Measurements from ENCODE around the gene HPSE. TPM values are rescaled to one million over a fixed set of nuclear protein-coding genes. Genes with fewer than 3 reads are reported as not detected.

HPSE gene
- total RNA-seq, 4 donors from 2014 or later = 0.05 to 0.42 (median 0.25) TPM

DNA sequence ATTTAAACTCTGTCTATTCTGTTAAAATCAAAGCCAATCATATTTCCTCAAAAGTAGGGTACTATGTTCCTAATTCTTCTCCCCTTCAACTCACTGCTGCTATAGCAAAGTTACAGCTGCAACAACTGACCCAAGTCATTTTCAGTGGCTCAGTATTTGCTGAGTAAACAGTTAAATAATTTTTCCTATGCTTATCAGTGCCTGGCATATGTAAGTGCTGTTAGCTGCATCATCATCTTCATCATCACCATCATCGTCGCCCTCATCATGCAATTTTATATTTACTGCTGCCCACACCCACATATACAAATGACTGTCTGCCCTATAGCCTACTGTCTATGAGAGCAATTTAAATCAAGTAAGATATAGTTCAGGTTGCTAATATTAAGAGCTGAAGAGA is 72.0 kb downstream of the HPSE start:
- no peaks in the 10 kb centered on the region for H3K9me3 ChIP-seq
- H3K27ac ChIP-seq = no peak overlapping the region
- in situ Hi-C loops (cut with MboI; ENCODE audit: low sequenced_read_pairs in 4 of 4) = loop anchor here (5.0 to 25.0 kb wide), 7 partner anchors 175 to 800 kb away; partner anchors contain the start of gene THAP9 (in 2 of the 4)
- DNase-seq (no peak), ATAC-seq (no peak)
- TF ChIP-seq POLR2A (IDR thresholded peaks at IDR 0.05) = no peak
- TF ChIP-seq, protein P1, sequence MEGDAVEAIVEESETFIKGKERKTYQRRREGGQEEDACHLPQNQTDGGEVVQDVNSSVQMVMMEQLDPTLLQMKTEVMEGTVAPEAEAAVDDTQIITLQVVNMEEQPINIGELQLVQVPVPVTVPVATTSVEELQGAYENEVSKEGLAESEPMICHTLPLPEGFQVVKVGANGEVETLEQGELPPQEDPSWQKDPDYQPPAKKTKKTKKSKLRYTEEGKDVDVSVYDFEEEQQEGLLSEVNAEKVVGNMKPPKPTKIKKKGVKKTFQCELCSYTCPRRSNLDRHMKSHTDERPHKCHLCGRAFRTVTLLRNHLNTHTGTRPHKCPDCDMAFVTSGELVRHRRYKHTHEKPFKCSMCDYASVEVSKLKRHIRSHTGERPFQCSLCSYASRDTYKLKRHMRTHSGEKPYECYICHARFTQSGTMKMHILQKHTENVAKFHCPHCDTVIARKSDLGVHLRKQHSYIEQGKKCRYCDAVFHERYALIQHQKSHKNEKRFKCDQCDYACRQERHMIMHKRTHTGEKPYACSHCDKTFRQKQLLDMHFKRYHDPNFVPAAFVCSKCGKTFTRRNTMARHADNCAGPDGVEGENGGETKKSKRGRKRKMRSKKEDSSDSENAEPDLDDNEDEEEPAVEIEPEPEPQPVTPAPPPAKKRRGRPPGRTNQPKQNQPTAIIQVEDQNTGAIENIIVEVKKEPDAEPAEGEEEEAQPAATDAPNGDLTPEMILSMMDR (IDR thresholded peaks at IDR 0.05 in 4 of 5, conservative IDR thresholded peaks at IDR 0.05 in 1 of 5) = no peak
- H3K36me3 ChIP-seq = peaks cover 0 to 27% of the 10 kb centered on the region in 2 donors
- H3K4me3 ChIP-seq = no peak overlapping the region
- intact Hi-C loops (cut with DNase I; ENCODE audit: low total_unique reads) = no loop called here
- no peaks in the 10 kb centered on the region for H3K27me3 ChIP-seq
- H3K4me1 ChIP-seq = peaks cover 12 to 22% of the 10 kb centered on the region in 2 donors

DNA sequence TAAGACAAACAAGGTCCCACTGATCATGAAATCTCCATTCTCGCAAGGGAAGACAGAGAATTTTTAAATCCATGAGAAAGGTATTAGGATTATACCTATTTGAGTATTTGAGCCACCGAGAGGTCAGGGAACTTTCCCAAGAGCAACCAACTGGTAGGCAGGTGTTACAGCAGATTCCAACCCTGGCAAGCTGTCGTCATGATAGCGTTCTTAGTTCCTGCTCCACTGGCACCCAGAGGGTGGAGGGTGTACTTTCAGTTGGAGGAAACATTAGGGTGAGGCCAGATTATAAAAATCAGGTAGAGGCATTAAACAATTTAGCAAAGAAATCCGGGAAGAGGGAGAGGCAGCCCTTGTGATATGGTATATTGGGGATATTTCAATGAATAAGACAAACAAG is 73.3 kb downstream of the HPSE start:
- intact Hi-C loops (cut with DNase I; ENCODE audit: low total_unique reads) (loop anchor here (2.0 kb wide), 1 partner anchor 19 kb away; no protein-coding TSS in a partner anchor), in situ Hi-C loops (cut with MboI; ENCODE audit: low sequenced_read_pairs in 4 of 4) (loop anchor here (5.0 to 25.0 kb wide), 7 partner anchors 174 to 799 kb away; partner anchors contain the start of gene THAP9 (in 2 of the 4))
- Histone ChIP-seq H3K27ac (peak overlapping the region; percentile 4 to 40 (median 25)), H3K4me1 (peaks cover 12 to 22% of the 10 kb centered on the region in 2 donors), H3K27me3 (no peaks in the 10 kb centered on the region), H3K36me3 (peaks cover 0 to 14% of the 10 kb centered on the region in 2 donors), H3K4me3 (no peak overlapping the region), H3K9me3 (no peaks in the 10 kb centered on the region)
- TF ChIP-seq POLR2A (IDR thresholded peaks at IDR 0.05) = no peak
- TF ChIP-seq, protein P1 (IDR thresholded peaks at IDR 0.05 in 4 of 5, conservative IDR thresholded peaks at IDR 0.05 in 1 of 5) = no peak
- ATAC-seq (no peak), DNase-seq (no peak)

DNA sequence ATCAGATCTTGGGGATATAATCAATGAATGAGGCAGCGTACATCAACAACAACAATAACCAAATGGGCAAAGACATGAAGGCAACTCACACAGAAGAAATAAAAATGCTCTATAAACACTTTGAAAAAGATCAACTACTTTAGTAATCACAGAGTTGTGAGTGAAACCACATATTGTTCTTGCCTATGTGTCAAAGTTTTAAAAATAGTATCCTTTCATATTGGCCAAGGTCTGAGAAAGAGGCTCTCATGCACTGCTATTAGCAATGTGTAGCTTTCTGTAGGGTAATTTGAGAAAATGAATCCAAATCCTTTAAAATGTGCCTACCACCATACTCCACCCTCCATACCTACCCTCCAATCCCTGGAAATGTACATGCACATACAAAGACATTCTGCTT is 75.1 kb downstream of the HPSE start:
- Histone ChIP-seq H3K27me3 (no peaks in the 10 kb centered on the region), H3K9me3 (no peaks in the 10 kb centered on the region), H3K4me3 (no peak overlapping the region), H3K36me3 (no peaks in the 10 kb centered on the region), H3K4me1 (peaks cover 19 to 22% of the 10 kb centered on the region in 2 donors), H3K27ac (peak overlapping the region; percentile 15 to 58 (median 22))
- intact Hi-C loops (cut with DNase I; ENCODE audit: low total_unique reads) (loop anchor here (5.0 kb wide), 2 partner anchors 182 to 797 kb away; no protein-coding TSS in a partner anchor), in situ Hi-C loops (cut with MboI; ENCODE audit: low sequenced_read_pairs in 4 of 4) (loop anchor here in 3 of 4 donors (25.0 kb wide), 4 partner anchors 172 to 797 kb away; partner anchors contain the start of gene THAP9 (in 2 of the 3))
- peak; percentile 76 to 77 for ATAC-seq
- no peak for TF ChIP-seq POLR2A (IDR thresholded peaks at IDR 0.05)
- TF ChIP-seq, protein P1 (IDR thresholded peaks at IDR 0.05 in 4 of 5, conservative IDR thresholded peaks at IDR 0.05 in 1 of 5) = no peak
- no peak for DNase-seq

DNA sequence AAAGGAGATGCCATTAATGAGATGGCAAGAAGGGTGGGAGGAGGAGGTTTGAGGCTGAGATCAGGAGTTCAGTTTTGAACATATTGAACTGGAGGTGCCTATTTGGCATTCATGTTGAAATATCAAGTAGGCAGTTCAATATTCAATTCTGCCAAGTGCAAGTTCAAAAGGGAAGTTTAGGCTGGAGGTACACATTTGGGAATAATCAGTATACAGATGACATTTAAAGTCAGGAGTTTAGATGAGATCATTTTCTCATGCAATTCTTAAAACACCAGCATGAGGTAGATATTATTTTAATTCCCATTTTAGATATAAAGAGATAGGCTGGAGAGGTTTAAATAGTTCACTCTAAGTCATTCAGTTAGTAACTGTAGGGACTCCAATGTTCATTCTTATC is 76.2 kb downstream of the HPSE start:
- no peak overlapping the region for H3K4me3 ChIP-seq
- peaks cover 19 to 22% of the 10 kb centered on the region in 2 donors for H3K4me1 ChIP-seq
- H3K27me3 ChIP-seq = no peaks in the 10 kb centered on the region
- no peak overlapping the region for H3K27ac ChIP-seq
- no peaks in the 10 kb centered on the region for H3K36me3 ChIP-seq
- DNase-seq (no peak), ATAC-seq (no peak)
- TF ChIP-seq, protein P1 (IDR thresholded peaks at IDR 0.05 in 4 of 5, conservative IDR thresholded peaks at IDR 0.05 in 1 of 5) = no peak
- TF ChIP-seq POLR2A (IDR thresholded peaks at IDR 0.05) = no peak
- in situ Hi-C loops (cut with MboI; ENCODE audit: low sequenced_read_pairs in 4 of 4) = loop anchor here in 3 of 4 donors (25.0 kb wide), 4 partner anchors 171 to 796 kb away; partner anchors contain the start of gene THAP9 (in 2 of the 3)
- H3K9me3 ChIP-seq = no peaks in the 10 kb centered on the region
- intact Hi-C loops (cut with DNase I; ENCODE audit: low total_unique reads) = loop anchor here (5.0 kb wide), 2 partner anchors 181 to 796 kb away; no protein-coding TSS in a partner anchor
